ENCODE measurements around the gene ATP8B3.

GRCh38 chr19:1852581-1853128, 40.6 kb upstream of the ATP8B3 start:
- TF ChIP-seq POLR2A (IDR thresholded peaks at IDR 0.05) (no peak), CTCF (IDR thresholded peaks at IDR 0.05) (no peak)
